ENCODE measurements around the gene ISLR2.

- no peak for TF ChIP-seq FOXM1 (IDR thresholded peaks at IDR 0.05; ENCODE audit: borderline replicate concordance)
- TF ChIP-seq ZNF384 (IDR thresholded peaks at IDR 0.05) = no peak
- no peak for TF ChIP-seq BHLHE40 (IDR thresholded peaks at IDR 0.05; ENCODE audit: borderline replicate concordance)
- no peak for TF ChIP-seq LEF1 (IDR thresholded peaks at IDR 0.05; ENCODE audit: borderline replicate concordance)
- TF ChIP-seq SP1 (IDR thresholded peaks at IDR 0.05) = no peak
- TF ChIP-seq FOXA1 (IDR thresholded peaks at IDR 0.05) = no peak
- TF ChIP-seq TARDBP (IDR thresholded peaks at IDR 0.05) = no peak
- TF ChIP-seq, protein P1, sequence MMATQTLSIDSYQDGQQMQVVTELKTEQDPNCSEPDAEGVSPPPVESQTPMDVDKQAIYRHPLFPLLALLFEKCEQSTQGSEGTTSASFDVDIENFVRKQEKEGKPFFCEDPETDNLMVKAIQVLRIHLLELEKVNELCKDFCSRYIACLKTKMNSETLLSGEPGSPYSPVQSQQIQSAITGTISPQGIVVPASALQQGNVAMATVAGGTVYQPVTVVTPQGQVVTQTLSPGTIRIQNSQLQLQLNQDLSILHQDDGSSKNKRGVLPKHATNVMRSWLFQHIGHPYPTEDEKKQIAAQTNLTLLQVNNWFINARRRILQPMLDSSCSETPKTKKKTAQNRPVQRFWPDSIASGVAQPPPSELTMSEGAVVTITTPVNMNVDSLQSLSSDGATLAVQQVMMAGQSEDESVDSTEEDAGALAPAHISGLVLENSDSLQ (IDR thresholded peaks at IDR 0.05) = no peak
Observed at GRCh38 chr15:74167891-74168331, 37.5 kb downstream of the ISLR2 start.
